ENCODE results near the gene APOA5.

- TF ChIP-seq POLR2AphosphoS5 (IDR thresholded peaks at IDR 0.05; ENCODE audit: low read depth, low read length) (no peak), TAF1 (IDR thresholded peaks at IDR 0.05; ENCODE audit: borderline replicate concordance, insufficient read depth, low read length) (no peak), SIN3A (IDR thresholded peaks at IDR 0.05; ENCODE audit: borderline replicate concordance, insufficient read depth, low read length) (no peak)
- TF ChIP-seq, protein P1, sequence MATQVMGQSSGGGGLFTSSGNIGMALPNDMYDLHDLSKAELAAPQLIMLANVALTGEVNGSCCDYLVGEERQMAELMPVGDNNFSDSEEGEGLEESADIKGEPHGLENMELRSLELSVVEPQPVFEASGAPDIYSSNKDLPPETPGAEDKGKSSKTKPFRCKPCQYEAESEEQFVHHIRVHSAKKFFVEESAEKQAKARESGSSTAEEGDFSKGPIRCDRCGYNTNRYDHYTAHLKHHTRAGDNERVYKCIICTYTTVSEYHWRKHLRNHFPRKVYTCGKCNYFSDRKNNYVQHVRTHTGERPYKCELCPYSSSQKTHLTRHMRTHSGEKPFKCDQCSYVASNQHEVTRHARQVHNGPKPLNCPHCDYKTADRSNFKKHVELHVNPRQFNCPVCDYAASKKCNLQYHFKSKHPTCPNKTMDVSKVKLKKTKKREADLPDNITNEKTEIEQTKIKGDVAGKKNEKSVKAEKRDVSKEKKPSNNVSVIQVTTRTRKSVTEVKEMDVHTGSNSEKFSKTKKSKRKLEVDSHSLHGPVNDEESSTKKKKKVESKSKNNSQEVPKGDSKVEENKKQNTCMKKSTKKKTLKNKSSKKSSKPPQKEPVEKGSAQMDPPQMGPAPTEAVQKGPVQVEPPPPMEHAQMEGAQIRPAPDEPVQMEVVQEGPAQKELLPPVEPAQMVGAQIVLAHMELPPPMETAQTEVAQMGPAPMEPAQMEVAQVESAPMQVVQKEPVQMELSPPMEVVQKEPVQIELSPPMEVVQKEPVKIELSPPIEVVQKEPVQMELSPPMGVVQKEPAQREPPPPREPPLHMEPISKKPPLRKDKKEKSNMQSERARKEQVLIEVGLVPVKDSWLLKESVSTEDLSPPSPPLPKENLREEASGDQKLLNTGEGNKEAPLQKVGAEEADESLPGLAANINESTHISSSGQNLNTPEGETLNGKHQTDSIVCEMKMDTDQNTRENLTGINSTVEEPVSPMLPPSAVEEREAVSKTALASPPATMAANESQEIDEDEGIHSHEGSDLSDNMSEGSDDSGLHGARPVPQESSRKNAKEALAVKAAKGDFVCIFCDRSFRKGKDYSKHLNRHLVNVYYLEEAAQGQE (IDR thresholded peaks at IDR 0.05; ENCODE audit: insufficient read depth in 1 of 2, low read depth in 2 of 2, low read length in 2 of 2): no peak
These were observed 1.4 kb upstream of the APOA5 start for GRCh38 chr11:116792869-116793771.
